Left ventricle myocardium inferior (tissue), 1 donor: ENCODE results near the gene CYP2W1. TPM values are rescaled to one million over a fixed set of nuclear protein-coding genes. Genes with fewer than 3 reads are reported as not detected.

Experiments
- DNase-seq: peaks from one replicate; pipeline ENCODE4 v3.0.0-alpha.2; 2020
- H3K27ac ChIP-seq: fragments of 200-600 bp; replicated peaks from 2 replicates; pipeline ENCODE4 v1.8.0; 2021
- H3K27me3 ChIP-seq: fragments of 200-600 bp; 2 replicates; pipeline ENCODE4 v1.8.0; 2021; ENCODE audit warnings: low read depth
- H3K36me3 ChIP-seq: fragments of 200-600 bp; 2 replicates; pipeline ENCODE4 v1.8.0; 2021
- H3K4me1 ChIP-seq: fragments of 200-600 bp; 2 replicates; pipeline ENCODE4 v1.8.0; 2021
- H3K4me3 ChIP-seq: fragments of 200-600 bp; 2 replicates; pipeline ENCODE4 v1.8.0; 2021; ENCODE audit warnings: mild to moderate bottlenecking, moderate library complexity
- H3K9me3 ChIP-seq: fragments of 200-600 bp; replicated peaks from 2 replicates; pipeline ENCODE4 v1.8.0; 2021
- intact Hi-C: fragments of 100-400 bp; cut with micrococcal nuclease; formaldehyde crosslinking; loops from one replicate; pipeline ENCODE4 v1.11.0; 2022
- total RNA-seq: library from RNA; stranded (reverse); fragmentation: NEBNext Ultra II Directional; extraction: Animal tissue kit (Norgen Biotek cat#: 25700); gene quantifications from one replicate; pipeline ENCODE4 v1.2.1, GENCODE V29; 2021
- TF ChIP-seq, protein P1 (sequence below): fragments of 200-600 bp; IDR thresholded peaks from 2 replicates; pipeline ENCODE4 v1.8.0; 2021; ENCODE audit warnings: antibody characterized with exemption, mild to moderate bottlenecking, borderline replicate concordance
- donor health status: DM: no; HTN: yes; CAD: no; lungs with severe emphysema.

CYP2W1 gene
- total RNA-seq, 1 donor from 2014 or later: not detected

DNA sequence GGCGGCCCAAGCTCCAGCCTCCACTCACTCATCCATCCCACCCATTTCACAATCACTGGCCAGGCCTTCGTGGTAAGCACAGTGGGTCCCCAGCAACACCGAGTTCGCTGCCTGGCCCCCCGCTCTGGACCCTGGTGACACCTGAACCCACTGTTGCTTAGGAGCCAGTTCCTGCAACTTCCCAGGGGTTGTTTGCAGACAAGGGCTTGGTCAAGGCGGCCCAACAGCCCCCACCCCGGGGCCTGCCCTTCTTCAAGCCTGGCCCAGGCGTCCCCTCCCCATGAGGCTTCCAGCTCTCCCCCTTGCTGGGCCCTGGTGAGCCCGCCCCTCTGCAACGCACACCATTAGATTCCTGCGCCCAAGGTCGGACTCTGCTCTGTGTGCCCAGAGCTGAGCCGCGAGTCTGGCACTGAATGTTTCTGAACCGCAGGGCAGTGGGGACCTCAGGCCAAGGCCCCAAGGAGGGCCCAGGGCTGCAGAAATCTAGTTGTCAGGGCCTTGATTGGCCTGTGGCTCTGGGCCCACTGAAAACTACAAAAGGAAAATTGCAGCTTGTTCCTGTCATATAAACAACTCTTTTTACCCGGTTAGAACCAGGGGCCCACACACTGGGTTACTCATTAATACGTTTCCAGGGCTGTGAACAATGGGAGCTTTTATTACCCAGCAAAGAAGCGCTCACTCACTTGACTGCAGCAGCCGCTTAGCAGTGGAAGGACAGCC lies 5.5 kb upstream of the CYP2W1 start:
- Histone ChIP-seq H3K27me3 (no peaks in the 10 kb centered on the region), H3K4me3 (no peak overlapping the region), H3K27ac (no peak overlapping the region), H3K9me3 (no peaks in the 10 kb centered on the region), H3K4me1 (peaks cover 35% of the 10 kb centered on the region), H3K36me3 (peaks cover 8% of the 10 kb centered on the region)
- TF ChIP-seq, protein P1, sequence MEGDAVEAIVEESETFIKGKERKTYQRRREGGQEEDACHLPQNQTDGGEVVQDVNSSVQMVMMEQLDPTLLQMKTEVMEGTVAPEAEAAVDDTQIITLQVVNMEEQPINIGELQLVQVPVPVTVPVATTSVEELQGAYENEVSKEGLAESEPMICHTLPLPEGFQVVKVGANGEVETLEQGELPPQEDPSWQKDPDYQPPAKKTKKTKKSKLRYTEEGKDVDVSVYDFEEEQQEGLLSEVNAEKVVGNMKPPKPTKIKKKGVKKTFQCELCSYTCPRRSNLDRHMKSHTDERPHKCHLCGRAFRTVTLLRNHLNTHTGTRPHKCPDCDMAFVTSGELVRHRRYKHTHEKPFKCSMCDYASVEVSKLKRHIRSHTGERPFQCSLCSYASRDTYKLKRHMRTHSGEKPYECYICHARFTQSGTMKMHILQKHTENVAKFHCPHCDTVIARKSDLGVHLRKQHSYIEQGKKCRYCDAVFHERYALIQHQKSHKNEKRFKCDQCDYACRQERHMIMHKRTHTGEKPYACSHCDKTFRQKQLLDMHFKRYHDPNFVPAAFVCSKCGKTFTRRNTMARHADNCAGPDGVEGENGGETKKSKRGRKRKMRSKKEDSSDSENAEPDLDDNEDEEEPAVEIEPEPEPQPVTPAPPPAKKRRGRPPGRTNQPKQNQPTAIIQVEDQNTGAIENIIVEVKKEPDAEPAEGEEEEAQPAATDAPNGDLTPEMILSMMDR: no peak
- intact Hi-C loops: no loop called here
- no peak for DNase-seq

DNA sequence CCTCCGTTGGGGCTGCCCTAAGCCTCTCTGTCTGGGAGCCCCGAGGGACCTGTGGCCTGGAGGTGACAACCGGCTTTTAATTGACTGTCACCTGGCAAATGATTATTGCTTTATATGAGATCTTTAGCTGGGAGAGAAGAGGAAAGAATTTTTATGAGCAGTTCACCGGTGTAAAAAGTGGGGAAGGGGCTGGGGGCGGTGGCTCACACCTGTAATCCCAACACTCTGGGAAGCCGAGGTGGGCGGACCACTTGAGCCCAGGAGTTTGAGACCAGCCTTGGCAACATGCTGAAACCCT lies 5.0 kb upstream of the CYP2W1 start:
- Histone ChIP-seq H3K4me3 (no peak overlapping the region), H3K27me3 (peaks cover 4% of the 10 kb centered on the region), H3K4me1 (peaks cover 30% of the 10 kb centered on the region), H3K36me3 (peaks cover 3% of the 10 kb centered on the region), H3K27ac (no peak overlapping the region), H3K9me3 (no peaks in the 10 kb centered on the region)
- TF ChIP-seq, protein P1: no peak
- intact Hi-C loops: no loop called here
- no peak for DNase-seq

DNA sequence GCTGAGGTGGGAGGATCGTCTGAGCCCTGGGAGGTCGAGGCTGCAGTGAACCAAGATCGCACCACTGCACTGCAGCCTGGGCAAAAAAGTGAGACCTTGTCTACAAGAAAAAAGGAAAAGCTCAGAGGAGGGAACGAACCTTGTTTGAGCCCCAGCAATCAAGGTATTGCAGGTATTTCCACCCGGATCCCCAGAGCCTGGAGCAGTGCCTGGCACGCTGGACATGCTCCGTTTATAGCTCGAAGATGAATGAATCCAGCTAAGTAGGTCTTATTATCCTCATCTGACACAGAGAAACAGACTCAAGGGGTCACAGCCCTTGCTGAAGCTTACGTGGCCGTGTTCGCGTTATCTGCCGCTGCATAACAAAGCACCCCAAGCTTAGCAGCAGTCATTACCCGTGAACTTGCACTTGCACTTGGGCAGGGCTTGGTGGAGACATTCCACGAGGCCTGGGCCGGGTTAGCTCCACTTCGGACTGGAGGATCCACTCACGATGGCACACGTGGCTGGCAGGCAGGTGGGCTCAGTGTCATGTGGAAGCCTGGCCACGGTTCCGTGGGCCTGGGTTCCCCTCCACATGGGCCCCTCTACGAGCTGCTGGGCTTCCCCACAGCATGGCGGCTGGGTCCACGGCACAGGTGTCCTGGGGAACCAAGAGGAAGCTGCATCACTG lies 4.4 kb upstream of the CYP2W1 start:
- H3K4me3 ChIP-seq: no peak overlapping the region
- TF ChIP-seq, protein P1: no peak
- peaks cover 9% of the 10 kb centered on the region for H3K27me3 ChIP-seq
- H3K27ac ChIP-seq: no peak overlapping the region
- DNase-seq: no peak
- intact Hi-C loops: no loop called here
- H3K9me3 ChIP-seq: no peaks in the 10 kb centered on the region
- H3K36me3 ChIP-seq: no peaks in the 10 kb centered on the region
- H3K4me1 ChIP-seq: peaks cover 24% of the 10 kb centered on the region

DNA sequence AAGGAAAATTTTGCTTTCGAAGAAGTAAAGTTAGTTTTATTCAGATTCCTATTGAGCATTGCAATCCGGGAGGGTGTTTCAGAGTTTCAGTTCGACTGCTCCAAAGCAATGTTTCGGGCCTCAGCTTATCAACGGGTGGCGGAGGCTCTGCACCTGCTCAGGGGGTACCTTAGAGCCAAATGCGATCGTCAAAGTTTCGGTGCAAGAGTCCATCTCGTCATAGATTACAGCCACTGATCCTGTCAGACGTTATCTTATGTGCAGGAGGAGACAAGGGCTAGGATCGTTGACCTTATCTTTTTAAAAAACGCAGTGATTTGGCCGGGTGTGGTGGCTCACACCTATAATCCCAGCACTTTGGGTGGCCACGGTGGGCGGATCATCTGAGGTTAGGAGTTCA lies 3.8 kb upstream of the CYP2W1 start:
- no peaks in the 10 kb centered on the region for H3K36me3 ChIP-seq
- H3K27me3 ChIP-seq: peaks cover 15% of the 10 kb centered on the region
- no peaks in the 10 kb centered on the region for H3K9me3 ChIP-seq
- H3K4me3 ChIP-seq: no peak overlapping the region
- H3K27ac ChIP-seq: no peak overlapping the region
- TF ChIP-seq, protein P1: no peak
- intact Hi-C loops: no loop called here
- no peak for DNase-seq
- peaks cover 18% of the 10 kb centered on the region for H3K4me1 ChIP-seq

DNA sequence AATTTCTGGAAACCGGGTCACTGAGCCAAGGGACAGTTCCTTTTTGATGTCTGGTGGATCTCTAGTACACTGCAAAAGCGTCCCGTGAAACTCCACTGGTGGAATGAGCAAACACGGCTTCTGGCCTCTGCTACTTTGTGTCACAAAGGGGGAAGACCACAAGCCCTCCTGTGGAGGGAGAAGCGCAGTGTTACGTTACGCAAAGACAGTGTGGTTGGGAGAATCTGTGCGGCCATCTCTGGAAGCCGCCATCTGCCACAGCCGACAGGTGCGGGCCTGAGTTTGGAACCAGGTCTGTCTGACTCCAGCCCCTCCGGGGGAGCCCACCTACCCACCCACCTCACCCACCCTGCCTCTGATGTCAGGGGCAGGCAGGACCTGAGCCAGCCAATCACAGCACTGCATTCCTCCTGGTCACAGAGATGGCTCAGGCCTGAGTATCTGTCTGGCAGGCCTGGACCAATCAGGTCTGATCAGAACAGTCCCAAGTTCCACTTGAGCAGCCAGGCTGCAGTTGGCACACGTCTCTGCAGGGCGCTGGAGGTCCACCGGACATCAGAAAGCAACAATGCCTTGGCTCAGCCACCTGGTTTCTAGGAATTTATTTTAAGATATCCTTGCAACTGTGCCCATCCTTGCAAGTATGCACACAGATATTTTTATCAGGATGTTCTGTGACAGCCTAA lies 3.0 kb upstream of the CYP2W1 start:
- Histone ChIP-seq H3K27me3 (peaks cover 24% of the 10 kb centered on the region), H3K9me3 (no peaks in the 10 kb centered on the region), H3K4me1 (peaks cover 10% of the 10 kb centered on the region), H3K4me3 (no peak overlapping the region), H3K36me3 (no peaks in the 10 kb centered on the region), H3K27ac (no peak overlapping the region)
- no peak for DNase-seq
- intact Hi-C loops: no loop called here
- TF ChIP-seq, protein P1: no peak
